Prostate gland (tissue), 1 donor: ENCODE data around the gene NCCRP1.

Experiments used
- POLR2A ChIP-seq: fragments of 450-650 bp; IDR thresholded peaks from one replicate; pipeline ENCODE4 v1.6.1; 2016; ENCODE audit warnings: antibody characterized with exemption, mild to moderate bottlenecking
- POLR2AphosphoS5 ChIP-seq: sonication (generic); formaldehyde crosslinking; IDR thresholded peaks from one replicate; pipeline ENCODE4 v1.6.1; 2017; ENCODE audit warnings: antibody characterized with exemption

GRCh38 chr19:39203372-39204341 is 6.9 kb downstream of the NCCRP1 start, which contains the start of gene SYCN:
- no peak for TF ChIP-seq POLR2AphosphoS5
- TF ChIP-seq POLR2A = no peak
